Endothelial cell of umbilical vein (primary cell): ENCODE data around the gene XKR3. TPM values are rescaled to one million over a fixed set of nuclear protein-coding genes. Genes with fewer than 3 reads are reported as not detected.

Experiments
- BruUV-seq: library from RNA; stranded (reverse); fragments of 400-500 nt; replicated peaks from 2 replicates; lab custom pipeline; 2021; lab: Mats Ljungman, UMichigan
- CTCF ChIA-PET: fragments of 300-600, 350-600 bp; sonication (Branson Sonifier 250); formaldehyde crosslinking; loops from one replicate; lab custom pipeline; 2021; ENCODE audit warnings: antibody characterized with exemption, inconsistent platforms; lab: Charles Lee
- POLR2A ChIA-PET: fragments of 300-600, 350-600 bp; sonication (Branson Sonifier 250); formaldehyde crosslinking; loops from one replicate; lab custom pipeline; 2021; ENCODE audit warnings: antibody characterized with exemption, inconsistent platforms; lab: Charles Lee
- DNase-seq: peaks from one replicate; pipeline ENCODE4 v3.0.0-alpha.2; 2011; ENCODE audit warnings: low read depth, low spot score
- FAIRE-seq: peaks from 2 replicates; lab custom pipeline; 2011; peaks lifted over from hg19 to GRCh38; lab: Jason Lieb, UNC
- H2AFZ ChIP-seq: 2 replicates; pipeline ENCODE4 v1.6.0; 2012; ENCODE audit warnings: low read depth, low read length, control low read depth, inconsistent platforms
- H3K27ac ChIP-seq: 2 replicates; pipeline ENCODE4 v1.5.1; 2011; ENCODE audit warnings: low read depth, mild to moderate bottlenecking, control low read depth, low read length, moderate library complexity; ENCODE audit not compliant: insufficient read depth
- H3K27me3 ChIP-seq, 2 experiments: 2 replicates each; pipeline versions ENCODE4 v1.6.0 to v1.6.1; 2011; ENCODE audit warnings: low read length in 2 of 2, mixed read lengths in 1 of 2; ENCODE audit not compliant: control insufficient read depth in 2 of 2, insufficient read depth in 2 of 2
- H3K36me3 ChIP-seq, 2 experiments: 2 replicates in 1 of 2; 3 replicates in 1 of 2; pipeline ENCODE4 v1.5.1; 2011; ENCODE audit warnings: low read length in 2 of 2, mild to moderate bottlenecking in 1 of 2, moderate library complexity in 1 of 2; ENCODE audit not compliant: control insufficient read depth in 2 of 2, insufficient read depth in 2 of 2; ENCODE audit errors: extremely low read depth in 1 of 2
- H3K4me1 ChIP-seq: 3 replicates; pipeline ENCODE4 v1.5.1; 2011; ENCODE audit warnings: mild to moderate bottlenecking, low read length; ENCODE audit not compliant: control insufficient read depth, insufficient read depth; ENCODE audit errors: extremely low read depth
- H3K4me2 ChIP-seq: 2 replicates; pipeline ENCODE4 v1.6.1; 2011; ENCODE audit warnings: low read length, control low read depth, mixed read lengths; ENCODE audit not compliant: insufficient read depth
- H3K4me3 ChIP-seq, 3 experiments: fragments of 200-600 bp in 1 of 3; sonication (generic), shearing (Covaris generic) in 1 of 3; replicated peaks in 1 of 3; 2 replicates each; pipeline ENCODE4 v1.5.1; 2011 to 2016; ENCODE audit warnings: control low read depth in 3 of 3, low read length in 3 of 3, mild to moderate bottlenecking in 2 of 3, inconsistent platforms in 1 of 3, low read depth in 1 of 3, moderate library complexity in 1 of 3; ENCODE audit not compliant: insufficient read depth in 1 of 3
- H3K79me2 ChIP-seq: 2 replicates; pipeline ENCODE4 v1.6.0; 2012; ENCODE audit warnings: low read length, inconsistent platforms; ENCODE audit not compliant: control insufficient read depth, insufficient read depth
- H3K9ac ChIP-seq: replicated peaks from 2 replicates; pipeline ENCODE3; 2011; ENCODE audit warnings: low read length, control low read depth; ENCODE audit not compliant: insufficient read depth; ENCODE audit errors: extremely low read depth
- H3K9me1 ChIP-seq: replicated peaks from 3 replicates; pipeline ENCODE4 v1.6.0; 2011; ENCODE audit warnings: mild to moderate bottlenecking, low read length; ENCODE audit not compliant: control insufficient read depth, insufficient read depth; ENCODE audit errors: extremely low read depth
- H3K9me3 ChIP-seq: replicated peaks from 2 replicates; pipeline ENCODE4 v1.5.1; 2012; ENCODE audit warnings: low read length, inconsistent platforms; ENCODE audit not compliant: control insufficient read depth, insufficient read depth
- H4K20me1 ChIP-seq: replicated peaks from 2 replicates; pipeline ENCODE3; 2011; ENCODE audit warnings: mild to moderate bottlenecking, low read length; ENCODE audit not compliant: control insufficient read depth, insufficient read depth; ENCODE audit errors: extremely low read depth
- EZH2 ChIP-seq: IDR thresholded peaks from 2 replicates; pipeline ENCODE4 v1.6.1; 2012; ENCODE audit warnings: borderline replicate concordance, low read depth, mild to moderate bottlenecking, moderate library complexity, low read length, inconsistent platforms; ENCODE audit not compliant: severe bottlenecking
- FOS ChIP-seq: IDR thresholded peaks from 2 replicates; pipeline ENCODE4 v1.6.1; 2011; ENCODE audit warnings: mild to moderate bottlenecking, low read length, moderate library complexity, borderline replicate concordance; ENCODE audit not compliant: insufficient read depth
- GATA2 ChIP-seq: IDR thresholded peaks from 2 replicates; pipeline ENCODE4 v1.7.0; 2011; ENCODE audit warnings: low read depth, mild to moderate bottlenecking, moderate library complexity, mixed read lengths, low read length; ENCODE audit not compliant: insufficient read length, insufficient read depth
- JUN ChIP-seq: IDR thresholded peaks from 2 replicates; pipeline ENCODE4 v1.6.1; 2011; ENCODE audit warnings: borderline replicate concordance, low read depth; ENCODE audit not compliant: insufficient read length, insufficient read depth
- MAX ChIP-seq: IDR thresholded peaks from 2 replicates; pipeline ENCODE4 v1.6.1; 2011; ENCODE audit not compliant: insufficient read depth, insufficient read length
- MYC ChIP-seq: IDR thresholded peaks from one replicate; pipeline ENCODE4 v1.6.1; 2011; ENCODE audit warnings: mild to moderate bottlenecking, low read depth, low read length
- POLR2A ChIP-seq: IDR thresholded peaks from 2 replicates; pipeline ENCODE4 v1.6.1; 2012; ENCODE audit warnings: low read depth, mild to moderate bottlenecking, control low read depth, low read length
- POLR2AphosphoS5 ChIP-seq: IDR thresholded peaks from 2 replicates; pipeline ENCODE4 v1.6.1; 2012; ENCODE audit warnings: low read depth, mild to moderate bottlenecking, control low read depth, low read length, moderate library complexity; ENCODE audit not compliant: insufficient read depth
- dilution Hi-C: fragments of 300-500 bp; cut with MboI; formaldehyde crosslinking; loops from one replicate; pipeline ENCODE4 v1.15.0; 2019; ENCODE audit warnings: low sequenced_read_pairs; ENCODE audit not compliant: extremely low pct_ligation_motif_present
- intact Hi-C: fragments of 100-400 bp; cut with micrococcal nuclease; formaldehyde crosslinking; loops from one replicate; pipeline ENCODE4 v1.10.0; 2022
- polyA plus RNA-seq, 4 experiments: library from polyadenylated mRNA; depleted of rRNA in 3 of 4; stranded (reverse) in 3 of 4; unstranded in 1 of 4; fragments of >200 nt; gene quantifications; 2 replicates each; pipeline versions ENCODE4 v1.2.1 to v1.2.3, GENCODE V29; 2011 to 2012; ENCODE audit warnings: missing spikeins in 1 of 4
- total RNA-seq: library from RNA; stranded (reverse); gene quantifications from 2 replicates; pipeline ENCODE4 v1.2.3, GENCODE V29; 2021
- TF ChIP-seq, protein P1 (sequence below), 2 donors: IDR thresholded peaks; 1 replicate in 1 of 2; 2 replicates in 1 of 2; pipeline ENCODE4 v1.5.1; 2011; ENCODE audit warnings: low read length in 2 of 2, mild to moderate bottlenecking in 2 of 2, moderate library complexity in 2 of 2, control low read depth in 1 of 2, inconsistent platforms in 1 of 2, low read depth in 1 of 2; ENCODE audit not compliant: insufficient read depth in 1 of 2; ENCODE audit errors: extremely low read depth in 1 of 2

The XKR3 gene
- total and polyA plus RNA-seq, 2 donors (not counting 3 experiments of a cell fraction or from before 2014, with no cell fraction given) = not detected

DNA sequence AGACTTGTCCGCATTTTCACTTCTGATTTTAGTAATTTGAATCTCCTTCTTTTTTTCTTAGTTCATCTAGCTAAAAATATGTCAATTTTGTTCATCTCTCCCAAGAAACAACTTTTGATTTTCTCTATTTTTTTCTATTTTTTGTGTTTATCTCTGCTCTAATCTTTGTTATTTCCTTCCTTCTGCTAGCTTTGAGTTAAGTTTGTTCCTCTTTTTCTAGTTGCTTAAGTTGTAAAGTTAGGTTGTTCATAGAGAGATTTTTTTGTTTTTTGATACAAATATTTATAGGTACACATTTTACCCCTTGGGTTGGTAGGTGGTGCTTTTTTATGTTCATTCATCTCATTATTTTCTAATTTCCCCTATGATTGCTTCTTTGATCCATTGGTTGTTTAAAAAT, 22.1 kb upstream of the XKR3 start:
- no peaks in the 10 kb centered on the region for H3K36me3 ChIP-seq
- no peak for FAIRE-seq
- no peaks in the 10 kb centered on the region for H3K79me2 ChIP-seq
- BruUV-seq = no TSS peak
- TF ChIP-seq MYC (no peak), JUN (no peak)
- TF ChIP-seq, protein P1, sequence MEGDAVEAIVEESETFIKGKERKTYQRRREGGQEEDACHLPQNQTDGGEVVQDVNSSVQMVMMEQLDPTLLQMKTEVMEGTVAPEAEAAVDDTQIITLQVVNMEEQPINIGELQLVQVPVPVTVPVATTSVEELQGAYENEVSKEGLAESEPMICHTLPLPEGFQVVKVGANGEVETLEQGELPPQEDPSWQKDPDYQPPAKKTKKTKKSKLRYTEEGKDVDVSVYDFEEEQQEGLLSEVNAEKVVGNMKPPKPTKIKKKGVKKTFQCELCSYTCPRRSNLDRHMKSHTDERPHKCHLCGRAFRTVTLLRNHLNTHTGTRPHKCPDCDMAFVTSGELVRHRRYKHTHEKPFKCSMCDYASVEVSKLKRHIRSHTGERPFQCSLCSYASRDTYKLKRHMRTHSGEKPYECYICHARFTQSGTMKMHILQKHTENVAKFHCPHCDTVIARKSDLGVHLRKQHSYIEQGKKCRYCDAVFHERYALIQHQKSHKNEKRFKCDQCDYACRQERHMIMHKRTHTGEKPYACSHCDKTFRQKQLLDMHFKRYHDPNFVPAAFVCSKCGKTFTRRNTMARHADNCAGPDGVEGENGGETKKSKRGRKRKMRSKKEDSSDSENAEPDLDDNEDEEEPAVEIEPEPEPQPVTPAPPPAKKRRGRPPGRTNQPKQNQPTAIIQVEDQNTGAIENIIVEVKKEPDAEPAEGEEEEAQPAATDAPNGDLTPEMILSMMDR (IDR thresholded peaks at IDR 0.05; ENCODE audit: extremely low read depth in 1 of 2, insufficient read depth in 1 of 2, low read depth in 1 of 2, low read length in 2 of 2) = no peak
- DNase-seq = no peak
- ChIA-PET POLR2A (no interaction called here), CTCF (no interaction called here)
- no peak overlapping the region for H3K27ac ChIP-seq
- intact Hi-C loops (no loop called here), dilution Hi-C loops (no loop called here)
- H3K9me1 ChIP-seq = no peaks in the 10 kb centered on the region
- no peaks in the 10 kb centered on the region for H4K20me1 ChIP-seq
- peaks cover 8% of the 10 kb centered on the region for H3K9me3 ChIP-seq
- H3K27me3 ChIP-seq = no peaks in the 10 kb centered on the region
- no peak overlapping the region for H3K9ac ChIP-seq
- no peak overlapping the region for H3K4me2 ChIP-seq
- no peaks in the 10 kb centered on the region for H3K4me1 ChIP-seq
- H3K4me3 ChIP-seq = no peak overlapping the region
- H2AFZ ChIP-seq = no peak overlapping the region

DNA sequence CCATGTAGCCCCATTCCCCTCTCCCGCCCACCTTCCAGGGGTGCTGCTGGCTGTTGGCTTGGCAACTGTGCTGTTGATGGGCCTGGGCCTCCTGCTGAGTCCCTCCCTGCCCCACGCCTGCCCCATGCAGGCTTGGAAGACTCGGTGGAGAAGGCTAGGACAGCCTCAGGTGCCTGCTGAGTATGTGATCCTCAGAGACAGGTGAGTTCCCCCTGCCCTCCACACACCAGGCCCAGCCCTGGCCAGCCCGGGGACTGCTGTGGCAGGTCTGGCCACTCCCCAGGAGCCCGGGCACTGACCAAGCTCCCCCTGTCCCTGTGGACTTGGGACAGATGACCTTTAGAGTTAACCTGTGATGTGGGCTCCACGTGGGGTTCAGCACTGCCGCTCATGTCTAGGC, 20.7 kb upstream of the XKR3 start:
- Histone ChIP-seq H3K9ac (no peak overlapping the region), H3K27me3 (no peaks in the 10 kb centered on the region), H3K4me3 (no peak overlapping the region), H3K9me1 (no peaks in the 10 kb centered on the region), H2AFZ (no peak overlapping the region), H3K36me3 (no peaks in the 10 kb centered on the region), H4K20me1 (no peaks in the 10 kb centered on the region), H3K4me2 (no peak overlapping the region), H3K79me2 (no peaks in the 10 kb centered on the region), H3K4me1 (no peaks in the 10 kb centered on the region), H3K27ac (no peak overlapping the region), H3K9me3 (peaks cover 6% of the 10 kb centered on the region)
- no TSS peak for BruUV-seq
- ChIA-PET CTCF (no interaction called here), POLR2A (no interaction called here)
- DNase-seq (no peak), FAIRE-seq (no peak)
- TF ChIP-seq EZH2 (no peak), FOS (no peak), POLR2AphosphoS5 (no peak), JUN (no peak), GATA2 (no peak), POLR2A (no peak), MYC (no peak), MAX (no peak)
- TF ChIP-seq, protein P1 (IDR thresholded peaks at IDR 0.05; ENCODE audit: extremely low read depth in 1 of 2, insufficient read depth in 1 of 2, low read depth in 1 of 2, low read length in 2 of 2) = no peak
- dilution Hi-C loops = no loop called here
- intact Hi-C loops = no loop called here
